Effector memory CD8-positive, alpha-beta T cell (primary cell): ENCODE measurements around the gene BMP5.

ENCODE experiments used
- ATAC-seq: fragments of 150-1000 bp; cut with Tn5 transposase; replicated peaks from 2 replicates; pipeline ENCODE4 v1.10.0; 2021; ENCODE audit warnings: mild to moderate bottlenecking, moderate library complexity
- DNase-seq, 3 experiments: peaks; one replicate each; pipeline ENCODE4 v3.0.0; 2021
- H3K27ac Mint-ChIP-seq, 2 donors: one replicate each; pipeline ENCODE4 v1.8.0; 2022; ENCODE audit warnings: mild to moderate bottlenecking in 2 of 2, mixed read lengths in 2 of 2, moderate library complexity in 2 of 2
- H3K27me3 Mint-ChIP-seq, 2 donors: one replicate each; pipeline ENCODE4 v1.8.0; 2022; ENCODE audit warnings: mixed read lengths in 2 of 2
- H3K36me3 Mint-ChIP-seq: one replicate; pipeline ENCODE4 v1.8.0; 2022; ENCODE audit warnings: mild to moderate bottlenecking, moderate library complexity, mixed read lengths; ENCODE audit not compliant: insufficient read depth
- H3K4me1 Mint-ChIP-seq, 2 donors: one replicate each; pipeline ENCODE4 v1.8.0; 2022; ENCODE audit warnings: low read depth in 2 of 2, mixed read lengths in 2 of 2
- H3K4me3 Mint-ChIP-seq, 2 donors: one replicate each; pipeline ENCODE4 v1.8.0; 2022; ENCODE audit warnings: mild to moderate bottlenecking in 2 of 2, mixed read lengths in 2 of 2, moderate library complexity in 2 of 2
- H3K9me3 Mint-ChIP-seq, 2 donors: one replicate each; pipeline ENCODE4 v1.8.0; 2022; ENCODE audit warnings: mixed read lengths in 2 of 2

BMP5 gene

DNA sequence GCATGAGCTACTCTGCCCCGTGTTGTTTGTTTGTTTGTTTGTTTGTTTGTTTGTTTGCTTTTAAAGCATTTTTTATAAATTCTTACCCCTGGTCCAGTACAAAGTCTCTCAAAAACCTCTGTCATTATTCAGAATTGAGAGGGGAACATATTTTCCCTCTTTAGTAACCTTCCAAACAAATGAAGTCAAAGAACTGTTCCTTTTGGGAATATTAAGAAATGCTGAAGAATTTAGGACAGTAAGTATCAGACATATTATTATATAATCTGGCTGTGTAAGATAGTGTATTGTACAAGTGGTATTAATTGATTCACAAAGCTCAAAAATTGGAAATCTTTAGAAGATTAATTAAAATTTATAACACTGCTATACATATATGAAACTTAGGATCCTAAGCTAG, 54.7 kb downstream of the BMP5 start:
- Mint-ChIP-seq H3K36me3 (no peaks in the 10 kb centered on the region), H3K4me1 (no peaks in the 10 kb centered on the region), H3K9me3 (peaks cover 0 to 2% of the 10 kb centered on the region in 2 donors), H3K4me3 (no peak overlapping the region), H3K27ac (no peak overlapping the region), H3K27me3 (no peaks in the 10 kb centered on the region)
- ATAC-seq (no peak), DNase-seq (no peak)

DNA sequence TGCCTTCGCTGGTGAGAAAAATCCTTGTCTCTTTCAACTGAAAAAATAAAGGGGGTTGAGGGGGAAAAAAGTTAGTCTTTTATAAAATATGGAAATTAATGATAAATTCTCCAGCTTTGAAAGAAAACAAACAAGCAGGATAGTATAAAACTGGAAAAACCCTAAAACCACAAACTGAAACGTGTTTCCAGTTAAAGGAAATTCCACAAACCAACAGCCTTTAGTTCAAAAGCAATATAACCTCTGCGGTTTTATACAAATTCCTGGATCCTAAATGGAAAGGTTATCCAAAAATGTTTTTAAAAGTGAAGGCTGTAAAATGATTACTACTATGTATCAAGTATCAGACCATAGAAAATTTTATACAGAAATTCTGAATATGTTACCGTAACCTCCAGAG, 55.6 kb downstream of the BMP5 start:
- no peak for ATAC-seq
- no peaks in the 10 kb centered on the region for H3K36me3 Mint-ChIP-seq
- peaks cover 0 to 2% of the 10 kb centered on the region in 2 donors for H3K9me3 Mint-ChIP-seq

DNA sequence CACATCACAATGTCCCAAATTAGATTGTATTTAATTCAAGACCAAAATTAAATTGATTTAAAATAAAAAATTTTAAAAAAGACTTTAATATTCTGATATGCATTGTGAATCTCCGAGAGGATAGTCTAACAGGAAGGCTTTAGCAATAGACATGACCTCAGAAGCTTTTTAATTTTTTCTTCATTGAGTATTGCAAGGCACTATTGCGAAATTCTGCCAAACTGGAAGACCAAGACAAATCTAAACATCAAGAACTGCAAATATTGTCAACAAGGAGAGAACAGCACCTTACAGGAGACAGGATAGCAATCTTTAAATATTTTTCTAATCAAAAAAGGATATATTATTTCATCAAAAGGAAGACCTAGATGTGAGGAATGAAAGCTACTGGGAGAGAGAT, 56.9 kb downstream of the BMP5 start:
- ATAC-seq: no peak
- Mint-ChIP-seq H3K9me3 (no peaks in the 10 kb centered on the region), H3K27me3 (no peaks in the 10 kb centered on the region), H3K27ac (no peak overlapping the region), H3K4me3 (no peak overlapping the region), H3K36me3 (no peaks in the 10 kb centered on the region), H3K4me1 (no peaks in the 10 kb centered on the region)
- no peak for DNase-seq

More for the DNA sequence above, 55.6 kb downstream of the BMP5 start:
- no peak overlapping the region for H3K27ac Mint-ChIP-seq
- no peak for DNase-seq
- no peak overlapping the region for H3K4me3 Mint-ChIP-seq
- no peaks in the 10 kb centered on the region for H3K4me1 Mint-ChIP-seq
- H3K27me3 Mint-ChIP-seq: no peaks in the 10 kb centered on the region

DNA sequence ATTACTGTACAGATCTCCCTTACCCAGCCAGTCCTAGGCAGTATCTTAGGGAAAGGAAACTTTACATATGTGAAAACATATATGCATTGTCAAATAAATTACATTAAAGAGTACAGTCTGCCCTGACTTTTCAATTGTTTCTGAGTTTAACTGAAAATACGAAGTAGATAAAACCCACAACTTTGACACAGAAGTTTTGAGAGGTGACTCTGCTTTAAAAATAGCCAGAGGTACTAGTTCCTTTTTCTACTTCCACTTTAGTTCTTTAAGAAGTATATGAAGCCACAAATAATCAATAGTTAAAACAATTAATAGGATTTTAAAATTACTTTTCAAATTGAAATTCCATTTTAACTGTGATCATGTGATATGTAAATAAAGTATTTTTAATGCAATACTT, 62.9 kb downstream of the BMP5 start:
- Mint-ChIP-seq H3K27me3 (no peaks in the 10 kb centered on the region), H3K27ac (no peak overlapping the region), H3K9me3 (peaks cover 0 to 9% of the 10 kb centered on the region in 2 donors), H3K4me1 (no peaks in the 10 kb centered on the region), H3K36me3 (no peaks in the 10 kb centered on the region), H3K4me3 (no peak overlapping the region)
- no peak for DNase-seq
- no peak for ATAC-seq

DNA sequence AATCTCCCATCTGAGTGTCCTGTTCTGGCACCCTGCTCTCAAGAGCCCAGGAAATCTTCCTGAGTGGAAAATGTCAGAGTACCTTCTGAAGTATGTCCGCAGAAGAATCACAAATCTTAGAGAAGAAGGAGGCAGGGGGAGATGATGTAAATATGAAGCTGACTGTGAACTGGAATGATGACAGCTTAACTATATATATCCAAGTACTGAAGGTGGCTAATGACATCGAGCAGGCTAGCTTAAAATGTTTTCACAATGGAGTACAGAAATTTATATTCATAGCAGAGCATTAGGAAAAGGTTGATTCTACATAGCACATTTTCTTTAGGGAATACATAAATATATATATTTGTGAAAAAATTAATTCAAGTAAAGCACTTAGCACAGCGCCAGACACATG, 64.3 kb downstream of the BMP5 start:
- H3K4me3 Mint-ChIP-seq: no peak overlapping the region
- peaks cover 0 to 9% of the 10 kb centered on the region in 2 donors for H3K9me3 Mint-ChIP-seq
- no peak overlapping the region for H3K27ac Mint-ChIP-seq
- DNase-seq (no peak), ATAC-seq (no peak)
- no peaks in the 10 kb centered on the region for H3K36me3 Mint-ChIP-seq
- no peaks in the 10 kb centered on the region for H3K4me1 Mint-ChIP-seq
- no peaks in the 10 kb centered on the region for H3K27me3 Mint-ChIP-seq

DNA sequence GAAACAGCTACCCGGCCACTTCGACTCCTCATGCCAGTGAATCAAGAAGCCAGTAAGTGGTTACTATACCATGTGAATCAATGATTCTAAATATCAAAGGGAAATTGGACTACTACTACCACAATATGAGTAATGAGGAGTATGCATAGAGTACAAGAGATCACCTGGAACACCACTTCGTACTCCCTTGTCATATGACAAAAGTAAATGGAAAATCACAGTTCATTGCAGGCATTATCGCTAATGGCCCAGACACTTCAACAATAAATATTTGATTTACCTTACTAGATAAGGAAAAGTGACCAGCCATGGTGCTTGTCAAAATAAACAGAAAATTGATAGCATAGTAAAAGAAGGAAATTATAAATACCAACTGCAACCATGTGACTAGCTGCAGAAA, 73.1 kb downstream of the BMP5 start:
- no peak overlapping the region for H3K27ac Mint-ChIP-seq
- H3K27me3 Mint-ChIP-seq: no peaks in the 10 kb centered on the region
- no peak overlapping the region for H3K4me3 Mint-ChIP-seq
- ATAC-seq (no peak), DNase-seq (no peak)
- peaks cover 5 to 14% of the 10 kb centered on the region in 2 donors for H3K9me3 Mint-ChIP-seq
- no peaks in the 10 kb centered on the region for H3K4me1 Mint-ChIP-seq
- H3K36me3 Mint-ChIP-seq: no peaks in the 10 kb centered on the region

DNA sequence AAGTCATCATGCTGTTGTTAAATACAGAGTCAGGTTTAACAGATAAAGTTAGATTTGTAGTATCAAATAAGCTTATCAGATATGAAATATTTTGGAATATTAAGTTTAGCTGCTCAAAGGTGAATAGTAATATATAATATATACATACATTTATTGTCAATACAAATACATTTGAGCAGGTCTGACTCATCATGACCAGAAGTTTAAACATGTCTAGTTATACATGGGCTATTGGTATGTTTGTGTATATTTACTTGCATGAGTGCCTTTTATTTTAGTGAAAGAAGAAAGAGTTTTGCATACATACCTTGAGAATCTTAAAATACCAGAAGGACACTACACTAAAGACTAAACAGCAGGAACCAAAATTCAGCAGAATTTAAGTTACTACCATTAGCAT, 76.8 kb downstream of the BMP5 start:
- no peak overlapping the region for H3K4me3 Mint-ChIP-seq
- ATAC-seq: no peak
- DNase-seq: no peak
- no peak overlapping the region for H3K27ac Mint-ChIP-seq
- H3K27me3 Mint-ChIP-seq: no peaks in the 10 kb centered on the region
- peaks cover 4 to 11% of the 10 kb centered on the region in 2 donors for H3K9me3 Mint-ChIP-seq
- H3K4me1 Mint-ChIP-seq: no peaks in the 10 kb centered on the region
- H3K36me3 Mint-ChIP-seq: peaks cover 3% of the 10 kb centered on the region

DNA sequence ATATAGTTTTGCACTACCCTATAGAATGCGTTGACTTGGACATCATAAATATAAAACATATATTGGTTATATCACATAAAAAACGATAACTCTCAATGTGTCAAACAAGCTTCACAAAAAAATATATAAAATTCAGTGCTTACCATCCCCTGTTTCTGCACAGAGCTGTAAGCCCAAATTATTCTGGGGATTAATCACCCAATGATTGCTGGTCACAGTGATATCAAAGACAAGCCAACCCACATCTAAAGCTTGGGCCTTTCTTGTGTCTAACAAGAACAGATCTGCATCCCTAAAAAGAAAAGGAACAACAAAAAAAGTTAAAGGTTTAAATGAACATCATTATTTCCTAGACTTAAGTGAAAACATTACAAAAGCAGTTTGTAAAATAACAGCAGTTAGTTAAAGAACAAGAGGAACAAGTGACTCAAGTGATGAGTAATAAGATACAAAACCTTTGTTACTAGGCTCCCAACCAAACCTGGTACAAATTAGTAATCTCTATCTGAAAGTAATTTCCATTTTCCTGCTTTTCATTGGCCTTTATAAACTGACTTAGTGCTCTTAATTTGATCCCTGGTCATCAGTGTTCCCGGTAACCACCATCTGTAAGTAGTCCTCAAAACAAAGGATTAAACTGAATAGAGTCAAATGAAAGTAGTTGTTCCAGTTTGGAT, 81.1 kb downstream of the BMP5 start:
- H3K27me3 Mint-ChIP-seq: no peaks in the 10 kb centered on the region
- no peaks in the 10 kb centered on the region for H3K4me1 Mint-ChIP-seq
- H3K4me3 Mint-ChIP-seq: no peak overlapping the region
- H3K27ac Mint-ChIP-seq: no peak overlapping the region
- DNase-seq: no peak
- peaks cover 5 to 26% of the 10 kb centered on the region in 2 donors for H3K9me3 Mint-ChIP-seq
- peaks cover 3% of the 10 kb centered on the region for H3K36me3 Mint-ChIP-seq
- ATAC-seq: no peak

DNA sequence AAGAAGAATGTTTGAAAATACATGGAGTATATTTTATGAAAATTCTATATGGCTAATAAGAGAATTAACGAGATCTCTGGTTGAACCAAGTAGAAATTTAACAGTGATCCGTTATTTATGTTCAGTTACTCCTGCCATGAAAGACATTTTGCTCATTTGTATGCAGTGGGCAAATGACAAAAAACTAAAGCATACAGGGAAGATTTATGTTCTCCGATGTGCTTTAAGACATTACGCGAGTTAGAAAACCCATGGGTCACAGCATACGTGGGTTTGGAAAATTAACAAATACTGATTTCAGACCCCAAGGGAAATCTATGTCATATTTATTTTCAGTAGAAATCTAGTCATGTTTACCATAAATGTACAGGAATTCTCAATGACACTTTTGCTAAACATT, 90.1 kb downstream of the BMP5 start:
- peaks cover 3 to 8% of the 10 kb centered on the region in 2 donors for H3K9me3 Mint-ChIP-seq
- H3K36me3 Mint-ChIP-seq: no peaks in the 10 kb centered on the region

DNA sequence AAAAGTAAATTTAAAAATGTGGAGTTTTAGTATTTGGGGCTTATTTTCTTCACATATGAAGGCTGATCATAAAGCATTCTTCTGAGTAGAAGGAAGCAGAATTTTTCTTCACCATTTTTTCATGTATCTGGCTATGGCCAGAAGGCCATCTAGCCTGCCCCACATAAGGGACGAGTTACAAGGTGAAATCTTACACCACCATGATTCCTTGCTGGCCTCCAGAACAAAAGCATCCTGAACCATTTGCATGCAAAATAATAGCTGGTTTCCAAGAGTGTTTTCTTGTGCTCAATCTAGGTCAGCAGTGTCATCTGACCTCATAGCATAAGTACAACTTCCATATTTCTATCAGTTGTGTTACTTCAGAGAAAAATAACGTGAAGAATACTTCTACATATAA, 93.1 kb downstream of the BMP5 start:
- Mint-ChIP-seq H3K9me3 (peaks cover 7 to 18% of the 10 kb centered on the region in 2 donors), H3K36me3 (no peaks in the 10 kb centered on the region), H3K27me3 (no peaks in the 10 kb centered on the region), H3K27ac (no peak overlapping the region), H3K4me1 (no peaks in the 10 kb centered on the region), H3K4me3 (no peak overlapping the region)
- no peak for DNase-seq
- no peak for ATAC-seq

More for the DNA sequence above, 90.1 kb downstream of the BMP5 start:
- no peak for DNase-seq
- H3K4me3 Mint-ChIP-seq: no peak overlapping the region
- no peaks in the 10 kb centered on the region for H3K27me3 Mint-ChIP-seq
- H3K27ac Mint-ChIP-seq: no peak overlapping the region
- no peaks in the 10 kb centered on the region for H3K4me1 Mint-ChIP-seq
- ATAC-seq: no peak

DNA sequence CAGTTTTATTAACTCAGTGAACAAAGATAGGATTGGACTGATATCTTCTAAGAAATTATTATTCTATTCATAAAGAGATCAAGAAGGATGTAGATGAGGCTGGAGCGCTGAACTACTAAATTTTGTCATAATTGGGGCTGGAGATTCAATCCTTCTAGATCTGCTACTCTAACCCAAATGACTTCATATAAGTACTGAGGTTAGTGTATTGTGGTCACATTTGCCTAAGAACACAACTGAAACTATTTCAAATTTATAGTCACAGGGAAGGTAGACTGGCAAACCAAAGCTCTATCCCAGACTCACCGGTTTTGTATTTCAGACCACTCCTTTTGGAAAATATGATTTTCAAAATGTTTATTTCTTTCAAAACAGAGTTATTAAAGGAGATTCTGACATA, 96.7 kb downstream of the BMP5 start:
- no peak for ATAC-seq

DNA sequence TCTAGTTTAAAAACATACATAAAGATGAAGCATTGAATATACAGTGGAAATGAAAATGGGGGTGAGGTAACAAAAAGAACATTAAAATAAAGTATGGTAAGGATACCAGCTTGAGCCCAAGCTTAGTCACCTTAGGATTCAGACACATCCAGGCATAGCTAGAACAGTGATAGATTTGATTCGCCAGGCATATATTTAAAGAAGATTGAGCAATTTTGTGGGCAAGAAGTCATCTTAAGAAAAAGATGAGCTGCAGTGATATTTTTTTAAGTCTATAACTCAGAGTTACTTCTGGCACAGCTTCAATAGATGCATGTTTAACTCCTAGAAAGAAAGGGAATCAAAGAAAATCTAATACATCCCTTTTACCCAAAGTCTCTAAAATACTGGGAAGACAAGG, 97.9 kb downstream of the BMP5 start:
- Mint-ChIP-seq H3K4me3 (no peak overlapping the region), H3K27me3 (no peaks in the 10 kb centered on the region), H3K4me1 (no peaks in the 10 kb centered on the region), H3K9me3 (peaks cover 7 to 20% of the 10 kb centered on the region in 2 donors), H3K27ac (no peak overlapping the region), H3K36me3 (no peaks in the 10 kb centered on the region)
- ATAC-seq (no peak), DNase-seq (no peak)

More for the DNA sequence above, 96.7 kb downstream of the BMP5 start:
- Mint-ChIP-seq H3K9me3 (peaks cover 7 to 20% of the 10 kb centered on the region in 2 donors), H3K4me3 (no peak overlapping the region), H3K27ac (no peak overlapping the region), H3K4me1 (no peaks in the 10 kb centered on the region), H3K36me3 (no peaks in the 10 kb centered on the region), H3K27me3 (no peaks in the 10 kb centered on the region)
- DNase-seq: no peak

DNA sequence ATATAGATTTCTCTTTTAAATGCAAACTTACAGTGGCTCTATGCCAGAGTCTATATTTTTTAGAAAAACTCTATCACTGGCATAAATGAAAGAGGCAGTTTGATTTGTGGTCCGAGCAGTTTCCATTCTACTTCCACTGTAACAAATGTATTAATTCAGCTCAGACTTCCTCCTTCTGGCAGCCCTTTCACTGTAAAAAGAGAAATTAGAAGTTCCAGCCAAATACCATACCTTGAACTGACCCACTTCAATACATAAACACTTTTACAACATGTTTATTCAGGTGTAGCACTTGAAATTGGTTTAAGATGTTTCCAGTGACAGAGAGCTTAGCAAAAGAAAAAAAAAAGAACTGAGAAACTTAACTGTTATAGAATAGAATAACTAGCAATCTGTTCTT, 99.3 kb downstream of the BMP5 start:
- Mint-ChIP-seq H3K4me3 (no peak overlapping the region), H3K36me3 (no peaks in the 10 kb centered on the region), H3K27ac (no peak overlapping the region), H3K27me3 (no peaks in the 10 kb centered on the region), H3K4me1 (no peaks in the 10 kb centered on the region), H3K9me3 (peaks cover 7 to 20% of the 10 kb centered on the region in 2 donors)
- no peak for ATAC-seq
- DNase-seq: no peak

DNA sequence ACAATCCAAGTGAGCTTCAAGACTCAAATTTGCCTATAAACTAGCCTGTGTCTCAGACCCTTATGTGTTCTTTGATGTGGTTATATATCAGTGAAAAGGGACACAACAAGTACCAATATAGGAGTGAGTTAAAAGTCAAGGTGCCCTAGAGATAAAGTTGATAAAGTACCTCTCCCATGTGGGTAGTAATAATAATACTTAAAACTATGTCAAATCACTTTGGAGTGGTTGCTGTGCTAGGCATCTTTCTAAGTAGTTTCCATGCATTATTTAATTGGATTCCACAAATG, 100.4 kb downstream of the BMP5 start:
- DNase-seq (no peak), ATAC-seq (no peak)
- Mint-ChIP-seq H3K27ac (no peak overlapping the region), H3K9me3 (peaks cover 4 to 12% of the 10 kb centered on the region in 2 donors), H3K27me3 (no peaks in the 10 kb centered on the region), H3K36me3 (no peaks in the 10 kb centered on the region), H3K4me3 (no peak overlapping the region), H3K4me1 (no peaks in the 10 kb centered on the region)
